ENCODE results near the gene MRPS6.

DNA sequence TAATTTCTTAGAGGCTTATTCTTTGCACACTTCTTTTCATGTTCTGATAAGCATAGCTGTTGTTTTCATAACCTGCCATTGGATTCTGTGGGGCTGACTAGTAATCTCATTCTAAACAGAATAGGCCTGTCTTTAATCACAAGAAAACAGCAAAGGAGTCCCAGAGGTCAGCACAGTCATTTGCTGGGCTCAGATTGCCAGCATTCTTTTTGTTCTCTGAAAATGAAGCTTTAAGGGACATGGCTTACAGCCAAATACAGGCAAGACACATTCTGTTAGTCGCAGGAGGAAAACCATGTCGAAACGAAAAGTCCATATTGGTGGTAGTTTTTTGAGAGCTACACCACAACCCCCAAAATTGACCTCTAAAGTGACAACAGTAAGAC lies 75.0 kb downstream of the MRPS6 start:
- TF ChIP-seq POLR2AphosphoS5 (IDR thresholded peaks at IDR 0.05; ENCODE audit: low read depth, low read length): no peak
- no peak for TF ChIP-seq REST (IDR thresholded peaks at IDR 0.05; ENCODE audit: insufficient read depth in 1 of 2, low read depth in 2 of 2, low read length in 2 of 2)

Data from PFSK-1 (cell line).